K562 (cell line): ENCODE measurements around the gene BLOC1S3. TPM values are rescaled to one million over a fixed set of nuclear protein-coding genes. Genes with fewer than 3 reads are reported as not detected.

ENCODE experiments used
- ARID2 ChIP-seq: fragments of 450-650 bp; IDR thresholded peaks from 2 replicates; pipeline ENCODE4 v1.6.1; 2017; ENCODE audit warnings: antibody characterized with exemption, mild to moderate bottlenecking
- CBFA2T2 ChIP-seq: fragments of 450-650 bp; conservative IDR thresholded peaks from 2 replicates; pipeline ENCODE4 v1.6.1; 2017; ENCODE audit warnings: mild to moderate bottlenecking
- E2F8 ChIP-seq: fragments of 450-650 bp; IDR thresholded peaks from 2 replicates; pipeline ENCODE4 v1.7.1; 2018; ENCODE audit warnings: mild to moderate bottlenecking, low read depth; ENCODE audit not compliant: partially characterized antibody
- GMEB1 ChIP-seq: fragments of 250-450 bp; sonication (Bioruptor Pico); IDR thresholded peaks from 2 replicates; pipeline ENCODE4 v1.4.0; 2020; ENCODE audit warnings: mild to moderate bottlenecking
- HDGF ChIP-seq: fragments of 450-650 bp; IDR thresholded peaks from 2 replicates; pipeline ENCODE4 v1.6.1; 2016
- MYBL2 ChIP-seq, 2 experiments: fragments of 450-650 bp in 1 of 2; sonication (generic) in 1 of 2; formaldehyde crosslinking in 1 of 2; IDR thresholded peaks; 2 replicates each; pipeline versions ENCODE4 v1.6.1 to v1.8.1; 2017 to 2022; ENCODE audit warnings: borderline replicate concordance in 1 of 2, inconsistent platforms in 1 of 2, low read depth in 1 of 2, mild to moderate bottlenecking in 1 of 2, missing genetic modification reagents in 1 of 2, moderate library complexity in 1 of 2
- RBM22 ChIP-seq: fragments of 200-400 bp; formaldehyde crosslinking; IDR thresholded peaks from 2 replicates; pipeline ENCODE4 v1.6.1; 2018; ENCODE audit warnings: low read length, low read depth; ENCODE audit not compliant: poor library complexity, severe bottlenecking
- RERE ChIP-seq: sonication (generic); formaldehyde crosslinking; IDR thresholded peaks from 2 replicates; pipeline ENCODE4 v1.8.0; 2023; ENCODE audit warnings: missing genetic modification reagents, mild to moderate bottlenecking, borderline replicate concordance
- USF1 ChIP-seq: sonication (generic); formaldehyde crosslinking; IDR thresholded peaks from 2 replicates; pipeline ENCODE4 v1.9.0; 2022; ENCODE audit warnings: mild to moderate bottlenecking, missing genetic modification reagents
- ZFP1 ChIP-seq: fragments of 450-650 bp; formaldehyde crosslinking; IDR thresholded peaks from 2 replicates; pipeline ENCODE4 v1.4.0; 2020; ENCODE audit warnings: mild to moderate bottlenecking, mixed read lengths
- ZFP30 ChIP-seq: fragments of 250-450 bp; sonication (Bioruptor Pico); IDR thresholded peaks from 2 replicates; pipeline ENCODE4 v1.8.0; 2022; ENCODE audit warnings: moderate library complexity, mild to moderate bottlenecking, inconsistent platforms, borderline replicate concordance
- ZNF212 ChIP-seq: fragments of 450-650 bp; formaldehyde crosslinking; IDR thresholded peaks from 2 replicates; pipeline ENCODE4 v1.4.0; 2020; ENCODE audit warnings: mild to moderate bottlenecking
- ZNF354B ChIP-seq: fragments of 250-450 bp; sonication (Bioruptor Pico); IDR thresholded peaks from 2 replicates; pipeline ENCODE4 v1.4.0; 2020
- ZNF561 ChIP-seq: fragments of 450-650 bp; formaldehyde crosslinking; conservative IDR thresholded peaks from 2 replicates; pipeline ENCODE4 v1.4.0; 2020; ENCODE audit warnings: mild to moderate bottlenecking, moderate library complexity
- ZNF766 ChIP-seq: fragments of 200-800 bp; sonication (Bioruptor generic); conservative IDR thresholded peaks from 2 replicates; pipeline ENCODE4 v1.6.1; 2016; ENCODE audit warnings: missing genetic modification characterization, missing compliant biosample characterization
- ZNF780A ChIP-seq: fragments of 250-450 bp; sonication (Bioruptor Pico); IDR thresholded peaks from 2 replicates; pipeline ENCODE4 v1.5.0; 2021; ENCODE audit warnings: mild to moderate bottlenecking
- ZSCAN29 ChIP-seq: fragments of 450-650 bp; IDR thresholded peaks from 2 replicates; pipeline ENCODE4 v1.6.1; 2017
- polyA plus RNA-seq, 8 experiments: library from polyadenylated mRNA; depleted of rRNA in 4 of 8; stranded (reverse) in 5 of 8; unstranded in 3 of 8; fragments of >200 nt; fragmentation: Nextera tagmentation in 2 of 8; fragmentation: Illumina TruSeq in 1 of 8; extraction: Ambion mirVana in 2 of 8; extraction: Trizol in 1 of 8; gene quantifications; 2 replicates each; pipeline versions ENCODE4 v1.2.1 to v1.2.3, GENCODE V29; 2011 to 2014; ENCODE audit warnings: inconsistent platforms in 1 of 8, missing spikeins in 1 of 8
- total RNA-seq, 7 experiments: library from RNA; depleted of rRNA in 6 of 7; stranded (reverse); fragments of >200 nt in 6 of 7; fragmentation: Illumina TruSeq in 2 of 7; extraction: Trizol in 2 of 7; gene quantifications; 2 replicates each; pipeline versions ENCODE4 v1.2.1 to v1.2.3, GENCODE V29; 2011 to 2021; ENCODE audit warnings: low replicate concordance in 1 of 7

The BLOC1S3 gene
- total and polyA plus RNA-seq, 9 of the 15 experiments (the other 6 are each of a cell fraction or from before 2014, with no cell fraction given): 3.9 to 20.2 (median 10.4) TPM

DNA sequence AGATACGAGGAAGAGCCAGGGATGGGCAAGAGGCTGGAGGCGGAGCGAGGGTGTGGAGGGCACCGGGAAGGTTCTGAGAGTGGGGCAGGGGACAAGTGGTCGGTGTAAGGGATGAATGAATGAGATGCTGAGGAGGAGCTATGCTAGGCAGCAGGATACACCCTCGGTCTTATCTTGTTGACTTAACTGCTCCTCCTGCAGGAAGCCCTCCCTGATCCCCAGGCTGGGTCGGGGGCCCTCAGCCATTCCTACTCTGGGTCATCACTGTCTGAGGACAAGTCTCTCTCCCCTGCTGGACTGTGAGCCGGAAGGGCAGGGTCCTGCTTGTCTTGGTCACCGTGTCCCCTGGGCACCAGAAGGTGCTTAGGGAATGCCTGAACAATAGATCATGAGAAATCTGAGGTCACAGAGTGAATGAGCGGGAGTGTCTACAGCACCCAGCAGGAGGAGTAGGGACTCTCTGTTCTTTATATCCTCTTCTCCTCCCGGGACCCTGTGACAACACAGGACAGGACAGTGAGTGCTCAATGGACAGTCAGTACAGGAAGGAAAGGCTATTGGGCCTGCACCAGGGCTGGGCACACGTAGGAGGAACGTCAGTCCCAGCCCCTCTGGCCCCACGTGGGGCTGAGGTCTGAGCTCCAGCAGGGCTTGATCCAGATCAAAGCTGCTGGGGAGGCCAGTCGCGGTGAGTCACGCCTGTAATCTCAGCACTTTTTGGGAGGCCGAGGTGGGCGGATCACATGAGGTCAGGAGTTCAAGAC is 24.3 kb upstream of the BLOC1S3 start (continued):
- no peak for TF ChIP-seq RERE (CRISPR knock-in tag)
- TF ChIP-seq ZFP1 (CRISPR knock-in tag): no peak
- TF ChIP-seq ARID2: no peak
- TF ChIP-seq ZNF212: no peak
- no peak for TF ChIP-seq ZNF561 (CRISPR knock-in tag)
- no peak for TF ChIP-seq MYBL2 (IDR thresholded peaks at IDR 0.05; ENCODE audit: low read depth)
- no peak for TF ChIP-seq MYBL2 (CRISPR knock-in tag; IDR thresholded peaks at IDR 0.05; ENCODE audit: borderline replicate concordance)
- no peak for TF ChIP-seq ZFP30 (CRISPR knock-in tag)
- TF ChIP-seq RBM22: no peak
- no peak for TF ChIP-seq ZSCAN29
- peak; percentile 61 for TF ChIP-seq CBFA2T2
- peak; percentile 93 for TF ChIP-seq USF1 (CRISPR knock-in tag)
- no peak for TF ChIP-seq ZNF354B
- 0 out of 2 replicates have a peak, but pooled peaks have one; percentile 71 for TF ChIP-seq HDGF
- TF ChIP-seq ZNF766 (CRISPR knock-in tag): no peak
- no peak for TF ChIP-seq E2F8
- no peak for TF ChIP-seq GMEB1 (CRISPR knock-in tag)
- no peak for TF ChIP-seq ZNF780A (CRISPR knock-in tag)
